K562 (cell line): ENCODE measurements around the gene FBLN2. TPM values are rescaled to one million over a fixed set of nuclear protein-coding genes. Genes with fewer than 3 reads are reported as not detected.
A peak's percentile ranks its signal among the peaks of the same experiment; 100 is the strongest.

Source experiments
- ARID4B ChIP-seq: sonication (generic); formaldehyde crosslinking; IDR thresholded peaks from 2 replicates; pipeline ENCODE4 v1.8.0; 2022; ENCODE audit warnings: mild to moderate bottlenecking, missing genetic modification reagents
- CTCFL ChIP-seq: IDR thresholded peaks from 2 replicates; pipeline ENCODE4 v1.6.1; 2011; ENCODE audit warnings: borderline replicate concordance, low read depth, mild to moderate bottlenecking, moderate library complexity, low read length; ENCODE audit not compliant: insufficient read depth, poor library complexity, severe bottlenecking
- HCFC1 ChIP-seq: IDR thresholded peaks from 2 replicates; pipeline ENCODE4 v1.6.1; 2012; ENCODE audit warnings: low read depth, low read length, improper control_type of control experiment
- HMGN3 ChIP-seq: IDR thresholded peaks from 2 replicates; pipeline ENCODE4 v1.6.1; 2011; ENCODE audit warnings: borderline replicate concordance, low read depth, mild to moderate bottlenecking, mixed read lengths, low read length; ENCODE audit not compliant: insufficient read length; ENCODE audit errors: extremely low read depth
- HNRNPL ChIP-seq: fragments of 200-400 bp; formaldehyde crosslinking; IDR thresholded peaks from 2 replicates; pipeline ENCODE4 v1.6.1; 2017; ENCODE audit warnings: low read depth, mild to moderate bottlenecking, low read length
- MAZ ChIP-seq, 2 experiments: fragments of 450-650 bp in 1 of 2; sonication (generic) in 1 of 2; formaldehyde crosslinking; IDR thresholded peaks in 1 of 2; conservative IDR thresholded peaks in 1 of 2; 2 replicates each; pipeline versions ENCODE4 v1.4.0 to v1.5.0; 2020; ENCODE audit warnings: mild to moderate bottlenecking in 1 of 2, missing genetic modification reagents in 1 of 2
- NR4A1 ChIP-seq, 2 experiments: fragments of 250-450 bp in 1 of 2; fragments of 450-650 bp in 1 of 2; sonication (Bioruptor Pico) in 1 of 2; IDR thresholded peaks; 2 replicates each; pipeline versions ENCODE4 v1.4.0 to v1.6.1; 2016 to 2020; ENCODE audit warnings: mild to moderate bottlenecking in 2 of 2, missing compliant biosample characterization in 1 of 2, missing genetic modification characterization in 1 of 2, moderate library complexity in 1 of 2
- POLR2G ChIP-seq: fragments of 200-400 bp; formaldehyde crosslinking; IDR thresholded peaks from 2 replicates; pipeline ENCODE4 v1.6.1; 2017; ENCODE audit warnings: low read depth, mild to moderate bottlenecking, antibody characterized with exemption, low read length, moderate library complexity
- RAD21 ChIP-seq, 2 experiments: fragments of 250-450 bp in 1 of 2; fragments of 450-650 bp in 1 of 2; sonication (Bioruptor Pico) in 1 of 2; formaldehyde crosslinking in 1 of 2; IDR thresholded peaks in 1 of 2; conservative IDR thresholded peaks in 1 of 2; 2 replicates each; pipeline versions ENCODE4 v1.4.0 to v1.8.0; 2020 to 2022; ENCODE audit warnings: mild to moderate bottlenecking in 2 of 2, moderate library complexity in 1 of 2
- SMAD4 ChIP-seq: fragments of 250-450 bp; sonication (Bioruptor Pico); conservative IDR thresholded peaks from 2 replicates; pipeline ENCODE4 v1.8.0; 2021; ENCODE audit warnings: inconsistent platforms, mild to moderate bottlenecking, moderate library complexity
- ZMIZ1 ChIP-seq, 2 experiments: fragments of 150-350 bp in 1 of 2; IDR thresholded peaks; 2 replicates each; pipeline ENCODE4 v1.6.1; 2012 to 2016; ENCODE audit warnings: low read depth in 2 of 2, low read length in 2 of 2, mild to moderate bottlenecking in 1 of 2, moderate library complexity in 1 of 2
- polyA plus RNA-seq, 8 experiments: library from polyadenylated mRNA; depleted of rRNA in 4 of 8; stranded (reverse) in 5 of 8; unstranded in 3 of 8; fragments of >200 nt; fragmentation: Nextera tagmentation in 2 of 8; fragmentation: Illumina TruSeq in 1 of 8; extraction: Ambion mirVana in 2 of 8; extraction: Trizol in 1 of 8; gene quantifications; 2 replicates each; pipeline versions ENCODE4 v1.2.1 to v1.2.3, GENCODE V29; 2011 to 2014; ENCODE audit warnings: inconsistent platforms in 1 of 8, missing spikeins in 1 of 8
- total RNA-seq, 7 experiments: library from RNA; depleted of rRNA in 6 of 7; stranded (reverse); fragments of >200 nt in 6 of 7; fragmentation: Illumina TruSeq in 2 of 7; extraction: Trizol in 2 of 7; gene quantifications; 2 replicates each; pipeline versions ENCODE4 v1.2.1 to v1.2.3, GENCODE V29; 2011 to 2021; ENCODE audit warnings: low replicate concordance in 1 of 7

FBLN2 gene
- total and polyA plus RNA-seq, 9 of the 15 experiments (the other 6 are each of a cell fraction or from before 2014, with no cell fraction given): 0.03 to 0.10 (median 0.04) TPM; not detected in 6

GRCh38 chr3:13655061-13655913 lies 106.4 kb downstream of the FBLN2 start (continued):
- TF ChIP-seq NR4A1 (CRISPR knock-in tag; IDR thresholded peaks at IDR 0.05) (no peak), NR4A1 (tag; IDR thresholded peaks at IDR 0.05) (0 out of 2 replicates have a peak, but pooled peaks have one; percentile 42), MAZ (CRISPR knock-in tag; conservative IDR thresholded peaks at IDR 0.05 in 1 of 2, IDR thresholded peaks at IDR 0.05 in 1 of 2) (0 out of 4 replicates have a peak, but pooled peaks of 1 of the 2 experiments have one; percentile 36), RAD21 (CRISPR knock-in tag; conservative IDR thresholded peaks at IDR 0.05 in 1 of 2, IDR thresholded peaks at IDR 0.05 in 1 of 2) (peak; percentile 41 to 66), ARID4B (CRISPR knock-in tag) (peak; percentile 38; the same call in 1 of the 2 replicates), HCFC1 (peak; percentile 26; the same call in 1 of the 2 replicates), POLR2G (peak; percentile 60; the same call in 1 of the 2 replicates), CTCFL (peak; percentile 81), HMGN3 (peak; percentile 60), ZMIZ1 (IDR thresholded peaks at IDR 0.05; ENCODE audit: low read depth in 2 of 2, low read length in 2 of 2) (0 out of 4 replicates have a peak, but pooled peaks of 1 of the 2 experiments have one; percentile 38), SMAD4 (CRISPR knock-in tag) (peak; percentile 67; the same call in 1 of the 2 replicates), HNRNPL (0 out of 2 replicates have a peak, but pooled peaks have one; percentile 17)
- TF ChIP-seq, all 486 proteins: peak for 30
